Esophagus squamous epithelium (tissue), 5 donors: ENCODE results near the gene PIK3R5. TPM values are rescaled to one million over a fixed set of nuclear protein-coding genes. Genes with fewer than 3 reads are reported as not detected.
"Not testable (repeated sequence)": the region's sequence is repeated elsewhere in the genome, so short reads cannot be mapped to it uniquely, and the experiment has no call there.

Experiments
- DNase-seq: peaks from one replicate; lab custom pipeline; 2025; lab: John Stamatoyannopoulos, UW
- H3K27ac ChIP-seq, 4 donors: fragments of 200-600 bp; sonication (generic); one replicate each; pipeline ENCODE4 v1.5.1; 2016 to 2019; ENCODE audit warnings: mild to moderate bottlenecking in 1 of 4
- H3K27me3 ChIP-seq, 4 donors: fragments of 200-600 bp; sonication (generic); 1 replicate in 3 of 4; 2 replicates in 1 of 4; pipeline versions ENCODE4 v1.5.1 to v1.6.0; 2017 to 2021; ENCODE audit warnings: antibody characterized with exemption in 1 of 4
- H3K36me3 ChIP-seq, 3 donors: fragments of 200-600 bp; sonication (generic); one replicate each; pipeline ENCODE4 v1.5.1; 2016 to 2019
- H3K4me1 ChIP-seq, 3 donors: fragments of 200-600 bp; sonication (generic); one replicate each; pipeline ENCODE4 v1.5.1; 2017 to 2019
- H3K4me3 ChIP-seq, 4 donors: fragments of 200-600 bp; sonication (generic); 1 replicate in 3 of 4; 2 replicates in 1 of 4; pipeline ENCODE4 v1.5.1; 2016 to 2019; ENCODE audit warnings: mild to moderate bottlenecking in 2 of 4, moderate library complexity in 1 of 4
- H3K9me3 ChIP-seq, 3 donors: fragments of 200-600 bp; sonication (generic); one replicate each; pipeline ENCODE4 v1.5.1; 2016 to 2019
- POLR2A ChIP-seq, 4 donors: fragments of 450-650 bp; IDR thresholded peaks; one replicate each; pipeline ENCODE4 v1.6.1; 2017; ENCODE audit warnings: antibody characterized with exemption in 4 of 4, mild to moderate bottlenecking in 4 of 4, moderate library complexity in 3 of 4
- WGBS, 2 donors: methylation state at CpG; one replicate each; pipeline ENCODE4 v1.1.5; 2018; 5-methylcytosine and 5-hydroxymethylcytosine counted together
- intact Hi-C: fragments of 100-400 bp; cut with DNase I; formaldehyde crosslinking; loops from one replicate; pipeline ENCODE4 v1.15.0; 2022
- total RNA-seq, 4 donors: library from RNA; depleted of rRNA; stranded (reverse); fragments of >200 nt; gene quantifications; one replicate each; pipeline ENCODE4 v1.1.0, GENCODE V29; 2016
- TF ChIP-seq, protein P1 (sequence below), 6 experiments: fragments of 450-650 bp in 4 of 6; fragments of 200-600 bp in 2 of 6; sonication (generic) in 2 of 6; IDR thresholded peaks; one replicate each; pipeline ENCODE4 v1.5.1; 2016 to 2019; ENCODE audit warnings: antibody characterized with exemption in 6 of 6, mild to moderate bottlenecking in 4 of 6, moderate library complexity in 4 of 6
- donor health status: DM: yes; HTN: yes; CAD: no.

Gene PIK3R5
- total RNA-seq, 4 donors from 2014 or later: 1.8 to 8.8 (median 3.1) TPM

DNA sequence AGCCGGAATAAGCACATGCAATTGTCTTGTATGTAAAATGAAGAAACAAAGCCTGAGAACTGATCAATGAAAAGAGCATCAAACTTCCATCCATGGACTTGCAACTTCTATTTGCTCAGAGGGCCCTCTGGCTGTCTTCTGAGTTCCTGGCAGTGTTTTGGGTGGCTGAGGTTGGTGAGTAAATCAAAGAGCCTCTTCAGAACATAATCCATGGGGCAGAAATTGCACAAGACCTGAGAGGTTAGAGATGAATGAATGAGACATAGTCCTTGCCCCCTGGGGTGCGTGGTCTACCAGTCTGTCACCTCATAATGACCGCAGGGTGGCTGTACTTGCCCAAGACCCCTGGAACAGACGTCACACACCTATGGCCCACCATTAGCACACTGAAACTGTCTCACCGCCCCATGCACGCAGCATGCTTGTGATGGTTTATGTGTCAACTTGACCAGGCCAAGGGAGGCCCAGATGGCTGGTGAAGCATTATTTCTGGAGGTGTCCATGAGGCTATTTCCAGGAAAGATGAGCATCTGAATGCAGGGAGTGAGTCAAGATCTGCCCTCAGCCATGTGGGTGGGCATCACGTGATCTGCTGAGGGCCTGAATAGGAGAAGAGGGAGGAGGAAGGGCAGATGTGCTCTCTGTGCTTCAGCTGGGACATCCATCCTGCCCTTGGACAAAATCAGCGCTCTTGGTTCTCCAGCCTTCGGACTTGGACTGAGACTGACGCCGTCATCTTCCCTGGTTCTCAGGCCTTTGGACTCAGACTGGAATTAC lies 106.3 kb downstream of the PIK3R5 start:
- H3K4me1 ChIP-seq: peaks cover 0 to 16% (median 0%) of the 10 kb centered on the region in 3 donors
- 87 to 88% methylated on average over 5 to 7 of the region's 11 CpGs for WGBS, 2 donors
- no peak for TF ChIP-seq POLR2A (IDR thresholded peaks at IDR 0.05)
- TF ChIP-seq, protein P1, sequence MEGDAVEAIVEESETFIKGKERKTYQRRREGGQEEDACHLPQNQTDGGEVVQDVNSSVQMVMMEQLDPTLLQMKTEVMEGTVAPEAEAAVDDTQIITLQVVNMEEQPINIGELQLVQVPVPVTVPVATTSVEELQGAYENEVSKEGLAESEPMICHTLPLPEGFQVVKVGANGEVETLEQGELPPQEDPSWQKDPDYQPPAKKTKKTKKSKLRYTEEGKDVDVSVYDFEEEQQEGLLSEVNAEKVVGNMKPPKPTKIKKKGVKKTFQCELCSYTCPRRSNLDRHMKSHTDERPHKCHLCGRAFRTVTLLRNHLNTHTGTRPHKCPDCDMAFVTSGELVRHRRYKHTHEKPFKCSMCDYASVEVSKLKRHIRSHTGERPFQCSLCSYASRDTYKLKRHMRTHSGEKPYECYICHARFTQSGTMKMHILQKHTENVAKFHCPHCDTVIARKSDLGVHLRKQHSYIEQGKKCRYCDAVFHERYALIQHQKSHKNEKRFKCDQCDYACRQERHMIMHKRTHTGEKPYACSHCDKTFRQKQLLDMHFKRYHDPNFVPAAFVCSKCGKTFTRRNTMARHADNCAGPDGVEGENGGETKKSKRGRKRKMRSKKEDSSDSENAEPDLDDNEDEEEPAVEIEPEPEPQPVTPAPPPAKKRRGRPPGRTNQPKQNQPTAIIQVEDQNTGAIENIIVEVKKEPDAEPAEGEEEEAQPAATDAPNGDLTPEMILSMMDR (IDR thresholded peaks at IDR 0.05): no peak

DNA sequence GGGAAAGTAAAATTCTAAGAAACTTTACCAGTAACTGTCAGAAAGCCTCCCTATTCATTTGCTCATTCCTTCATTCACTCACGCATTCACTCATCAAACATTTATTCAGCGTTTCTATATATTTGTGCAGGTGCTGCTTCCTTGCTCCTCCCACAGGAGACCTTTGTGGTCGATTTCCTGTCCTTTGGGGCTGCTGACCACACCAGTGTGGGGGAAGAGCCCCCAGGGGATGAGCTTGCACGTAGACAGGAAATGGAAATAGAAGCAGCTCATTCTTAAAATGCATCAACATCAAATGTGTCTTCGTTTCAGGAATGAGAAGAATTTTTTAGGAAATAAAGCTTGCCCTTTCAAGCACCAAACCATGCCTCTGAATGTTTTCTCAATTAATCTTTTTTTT lies 107.6 kb downstream of the PIK3R5 start:
- no peak for DNase-seq
- H3K36me3 ChIP-seq: no peaks in the 10 kb centered on the region
- H3K9me3 ChIP-seq: no peaks in the 10 kb centered on the region
- WGBS, 2 donors: 13 to 25% methylated on average over 5 of the region's 5 CpGs
- H3K4me1 ChIP-seq: peaks cover 0 to 16% (median 0%) of the 10 kb centered on the region in 3 donors
- H3K4me3 ChIP-seq: no peak overlapping the region
- H3K27me3 ChIP-seq: peaks cover 0 to 19% (median 0%) of the 10 kb centered on the region in 4 donors
- intact Hi-C loops: no loop called here
- H3K27ac ChIP-seq: no peak overlapping the region
- TF ChIP-seq, protein P1 (IDR thresholded peaks at IDR 0.05): no peak
- no peak for TF ChIP-seq POLR2A (IDR thresholded peaks at IDR 0.05)

More for the DNA sequence above, 106.3 kb downstream of the PIK3R5 start:
- no peaks in the 10 kb centered on the region for H3K9me3 ChIP-seq
- peaks cover 0 to 12% (median 0%) of the 10 kb centered on the region in 4 donors for H3K27me3 ChIP-seq
- no peaks in the 10 kb centered on the region for H3K36me3 ChIP-seq
- H3K4me3 ChIP-seq: no peak overlapping the region
- no peak overlapping the region for H3K27ac ChIP-seq
- DNase-seq: no peak
- intact Hi-C loops: no loop called here

DNA sequence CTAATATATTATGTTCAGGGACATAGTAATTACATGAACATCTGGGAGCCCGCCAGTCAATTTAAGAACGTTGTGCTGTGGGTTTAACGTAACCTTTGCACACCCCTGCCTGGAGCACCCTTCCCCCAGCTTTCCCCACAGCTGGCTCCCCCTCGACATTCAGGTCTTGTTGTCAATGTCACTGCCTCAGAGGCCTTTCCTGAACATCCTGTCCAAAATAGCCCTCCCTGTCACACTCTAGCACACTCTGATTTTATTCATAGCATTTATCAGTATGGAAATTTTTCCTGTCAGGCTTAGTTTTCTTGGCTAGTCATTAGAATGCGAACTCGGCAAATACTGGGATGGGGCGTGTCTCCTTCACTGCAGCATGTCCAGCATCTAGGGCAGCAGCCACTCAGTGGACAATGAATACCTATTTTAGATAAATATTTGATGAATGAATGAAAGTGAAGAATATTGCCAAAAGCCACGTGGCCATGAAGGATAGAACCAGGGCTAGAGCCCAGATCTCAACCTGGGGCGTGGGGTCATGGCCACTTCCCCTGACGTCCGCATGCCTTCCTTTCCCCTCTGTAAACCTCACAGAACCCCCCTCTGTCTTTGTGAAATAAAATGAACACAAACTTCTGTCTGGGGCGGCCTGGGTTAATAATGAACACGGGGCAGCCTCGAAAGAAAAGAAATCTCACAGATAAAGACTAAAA lies 108.5 kb downstream of the PIK3R5 start:
- H3K9me3 ChIP-seq: no peaks in the 10 kb centered on the region
- WGBS, 2 donors: 28 to 48% methylated on average over 14 of the region's 14 CpGs
- no peak overlapping the region for H3K4me3 ChIP-seq
- no peak for DNase-seq
- intact Hi-C loops: no loop called here
- no peaks in the 10 kb centered on the region for H3K36me3 ChIP-seq
- no peak overlapping the region for H3K27ac ChIP-seq
- H3K4me1 ChIP-seq: peaks cover 0 to 16% (median 0%) of the 10 kb centered on the region in 3 donors
- H3K27me3 ChIP-seq: peaks cover 0 to 19% (median 0%) of the 10 kb centered on the region in 4 donors
- no peak for TF ChIP-seq POLR2A (IDR thresholded peaks at IDR 0.05)
- TF ChIP-seq, protein P1 (IDR thresholded peaks at IDR 0.05): no peak

DNA sequence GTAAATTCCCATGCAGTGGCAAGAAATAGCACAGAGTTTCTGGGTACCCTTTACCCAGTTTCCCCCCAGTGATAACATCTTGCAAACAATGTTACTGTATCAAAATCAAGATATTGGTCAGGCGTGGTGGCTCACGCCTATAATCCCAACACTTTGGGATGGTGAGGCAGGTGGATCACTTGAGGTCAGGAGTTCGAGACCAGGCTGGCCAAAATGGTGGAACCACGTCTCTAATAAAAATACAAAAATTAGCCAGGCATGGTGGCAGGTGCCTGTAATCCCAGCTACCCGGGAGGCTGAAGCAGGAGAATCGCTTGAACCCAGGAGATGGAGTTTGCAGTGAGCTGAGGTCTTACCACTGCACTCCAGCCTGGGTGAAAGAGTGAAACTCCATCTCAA lies 109.3 kb downstream of the PIK3R5 start:
- Histone ChIP-seq H3K27me3 (peaks cover 0 to 23% (median 0%) of the 10 kb centered on the region in 4 donors), H3K4me1 (peaks cover 0 to 16% (median 0%) of the 10 kb centered on the region in 3 donors)
- H3K36me3 ChIP-seq, H3K27ac ChIP-seq, H3K9me3 ChIP-seq, intact Hi-C loops, H3K4me3 ChIP-seq, DNase-seq: not testable (repeated sequence)
- WGBS, 2 donors: 79 to 81% methylated on average over 6 of the region's 6 CpGs

DNA sequence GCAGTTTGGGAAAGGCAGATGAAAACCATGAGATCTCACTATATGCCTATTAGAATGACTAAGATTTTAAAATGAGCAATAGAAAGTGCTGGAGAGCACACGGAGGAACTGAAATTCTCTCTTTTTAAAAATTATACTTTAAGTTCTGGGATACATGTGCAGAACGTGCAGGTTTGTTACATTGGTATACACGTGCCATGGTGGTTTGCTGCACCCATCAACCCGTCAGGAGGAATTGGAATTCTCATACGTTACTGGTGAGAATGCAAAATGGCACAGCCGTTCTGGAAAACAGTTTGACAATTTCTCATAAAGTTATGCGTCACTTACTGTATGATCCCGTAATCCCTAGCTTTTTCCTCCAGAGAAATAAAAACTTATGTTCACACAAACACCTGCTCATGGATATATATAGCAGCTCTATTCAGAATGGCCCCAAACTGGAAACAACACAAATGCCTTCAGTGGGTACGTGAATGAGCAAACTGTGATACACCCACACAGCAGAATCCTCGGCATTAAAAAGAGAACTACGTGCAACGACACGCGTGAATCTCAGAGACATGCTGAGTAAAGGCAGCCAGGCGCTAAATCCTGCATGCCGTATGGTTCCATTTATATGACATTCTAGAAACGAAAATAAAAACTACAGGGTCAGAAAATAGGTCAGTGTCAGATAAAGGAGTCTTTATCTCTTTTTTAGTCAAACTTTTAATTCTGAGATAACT lies 109.9 kb downstream of the PIK3R5 start:
- peaks cover 0 to 23% (median 0%) of the 10 kb centered on the region in 4 donors for H3K27me3 ChIP-seq
- TF ChIP-seq, protein P1 (IDR thresholded peaks at IDR 0.05): no peak
- no peak for TF ChIP-seq POLR2A (IDR thresholded peaks at IDR 0.05)
- intact Hi-C loops: no loop called here
- peaks cover 0 to 16% (median 0%) of the 10 kb centered on the region in 3 donors for H3K4me1 ChIP-seq
- no peaks in the 10 kb centered on the region for H3K36me3 ChIP-seq
- no peak overlapping the region for H3K4me3 ChIP-seq
- DNase-seq: no peak
- 40 to 48% methylated on average over 17 of the region's 17 CpGs for WGBS, 2 donors
- no peak overlapping the region for H3K27ac ChIP-seq
- H3K9me3 ChIP-seq: no peaks in the 10 kb centered on the region
